ENCODE measurements around the gene LONP1.

Gene LONP1

DNA sequence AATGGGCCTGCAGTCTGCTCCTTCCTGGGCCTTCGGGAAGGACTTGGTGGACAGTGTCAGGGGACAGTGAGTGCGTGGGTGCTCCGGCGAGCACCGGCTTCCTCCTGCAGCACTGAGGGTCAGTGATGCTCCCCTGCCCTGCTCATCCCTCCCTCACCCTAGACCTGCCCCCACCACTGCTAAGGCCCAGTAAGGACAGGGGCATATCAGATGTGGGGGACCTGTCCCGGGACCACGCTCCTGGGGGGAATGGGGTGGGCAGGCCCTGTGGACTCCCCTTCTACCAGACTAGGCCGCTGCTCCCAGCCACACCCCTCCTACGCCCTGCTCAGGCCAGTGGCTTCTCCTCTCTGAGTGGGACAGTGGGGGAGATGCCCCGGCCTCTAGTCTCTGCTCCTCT lies 42.8 kb downstream of the LONP1 start:
- no peak for DNase-seq

DNA sequence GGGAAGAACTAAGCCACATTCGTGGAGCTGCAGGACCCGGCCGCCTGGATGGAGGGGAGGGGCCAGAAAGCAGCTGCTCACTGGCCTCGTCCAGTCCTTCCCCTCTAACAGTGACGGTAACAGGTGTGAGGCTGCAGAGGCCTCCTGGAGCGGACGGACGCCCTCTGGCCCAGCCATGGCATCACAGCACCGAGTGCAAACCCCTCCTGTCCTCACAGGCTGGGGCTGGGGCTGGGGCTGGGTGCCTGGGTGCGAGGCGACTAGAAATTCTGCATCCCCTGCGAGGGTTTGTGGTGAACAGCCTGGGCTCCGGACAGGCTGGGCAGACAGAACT lies 43.2 kb downstream of the LONP1 start:
- no peak for DNase-seq

DNA sequence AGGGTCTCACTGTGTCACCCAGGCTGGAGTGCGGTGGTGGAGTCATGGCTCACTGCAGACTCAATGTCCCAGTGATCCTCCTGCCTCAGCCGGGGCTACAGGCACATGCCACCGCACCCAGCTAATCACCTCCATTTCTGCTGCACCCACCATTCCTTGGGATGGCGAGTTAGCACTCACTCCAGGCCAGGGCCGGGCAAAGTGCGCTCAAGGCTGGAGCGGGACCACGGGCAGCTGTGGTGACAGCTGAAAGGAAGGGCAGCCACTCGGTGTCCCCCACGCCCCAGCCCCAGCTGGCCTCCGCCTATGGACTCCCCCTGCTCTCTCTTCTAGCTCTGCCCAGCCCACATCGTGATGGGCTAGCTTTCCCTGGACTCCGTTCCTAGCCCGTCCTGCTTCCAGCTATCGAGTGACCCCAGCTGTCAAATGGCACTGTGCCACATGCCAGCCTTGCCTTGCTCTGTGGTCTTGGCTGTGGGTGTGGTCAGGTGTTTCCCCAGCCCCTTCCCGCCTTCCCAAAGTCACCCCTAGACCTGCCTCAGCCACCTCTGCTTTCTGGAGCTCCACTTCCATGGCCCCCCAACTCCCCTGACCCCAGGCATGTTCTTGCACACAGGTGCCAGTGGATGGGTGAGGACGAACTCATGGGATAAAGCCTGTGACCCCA lies 43.7 kb downstream of the LONP1 start:
- no peak for DNase-seq

DNA sequence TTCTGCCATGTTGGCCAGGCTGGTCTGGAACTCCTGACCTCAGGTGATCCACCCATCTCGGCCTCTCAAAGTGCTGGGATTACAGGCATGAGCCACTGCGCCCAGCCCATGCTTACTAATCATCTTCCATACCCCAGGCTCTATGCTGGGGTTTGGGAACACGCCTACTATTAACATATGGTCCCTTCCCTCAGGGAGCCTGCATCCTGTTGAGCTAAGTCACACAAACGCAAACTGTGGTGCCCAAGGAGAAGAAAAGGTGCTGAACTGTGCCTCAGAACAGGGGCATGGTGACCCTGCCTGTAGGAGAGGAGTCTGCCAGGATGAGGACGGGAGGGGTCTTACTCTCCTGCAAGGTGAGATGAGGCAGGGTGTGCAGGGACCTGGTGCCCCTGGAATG lies 45.2 kb downstream of the LONP1 start:
- DNase-seq = no peak

DNA sequence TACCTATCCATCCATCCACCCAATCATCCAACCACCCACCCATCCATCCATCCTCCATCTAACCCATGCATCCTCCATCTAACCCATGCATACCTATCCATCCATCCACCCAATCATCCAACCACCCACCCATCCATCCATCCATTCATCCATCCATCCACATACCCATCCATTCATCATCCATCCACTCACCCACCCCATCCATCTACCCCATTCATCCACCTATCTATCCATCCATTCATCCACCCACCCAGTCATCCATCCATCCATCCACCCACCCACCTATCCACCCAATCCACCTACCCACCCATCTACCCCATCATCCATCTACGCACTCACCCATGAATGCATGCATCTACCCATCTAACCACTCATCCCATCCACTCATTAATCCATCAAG lies 46.2 kb downstream of the LONP1 start:
- DNase-seq = no peak

DNA sequence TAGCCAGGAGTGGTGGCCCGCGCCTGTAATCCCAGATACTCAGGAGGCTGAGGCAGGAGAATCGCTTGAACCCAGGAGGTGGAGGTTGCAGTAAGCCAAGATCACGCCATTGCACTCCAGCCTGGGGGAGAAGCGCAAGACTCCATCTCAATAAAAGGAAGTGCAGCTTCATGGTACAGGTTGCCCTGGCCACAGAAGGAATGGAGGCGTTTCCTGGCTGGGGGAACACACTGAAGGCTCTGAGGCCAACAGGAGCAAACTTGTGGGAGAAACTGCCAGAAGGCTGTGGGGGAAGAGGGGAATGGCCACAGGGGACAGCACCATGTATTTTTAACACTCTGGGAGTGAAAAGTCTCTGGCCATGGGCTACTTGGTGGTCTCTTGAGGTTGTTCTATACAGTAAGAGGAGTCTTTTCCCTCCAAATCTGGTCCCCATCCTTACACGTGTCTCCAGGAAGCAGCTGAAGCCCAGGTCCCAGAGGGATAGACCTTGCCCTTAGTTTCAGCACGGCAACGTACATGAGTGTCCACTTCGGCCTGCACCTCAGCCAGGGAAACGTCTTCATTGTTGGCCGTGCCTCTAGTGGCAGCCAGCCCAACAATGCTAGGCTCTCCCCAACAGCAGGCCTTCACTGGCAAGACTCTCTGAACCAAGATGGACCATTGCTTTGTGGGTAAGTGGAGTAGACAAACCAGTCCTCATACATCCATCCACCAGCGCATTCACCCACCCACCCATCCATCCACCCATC lies 47.1 kb downstream of the LONP1 start:
- no peak for DNase-seq

DNA sequence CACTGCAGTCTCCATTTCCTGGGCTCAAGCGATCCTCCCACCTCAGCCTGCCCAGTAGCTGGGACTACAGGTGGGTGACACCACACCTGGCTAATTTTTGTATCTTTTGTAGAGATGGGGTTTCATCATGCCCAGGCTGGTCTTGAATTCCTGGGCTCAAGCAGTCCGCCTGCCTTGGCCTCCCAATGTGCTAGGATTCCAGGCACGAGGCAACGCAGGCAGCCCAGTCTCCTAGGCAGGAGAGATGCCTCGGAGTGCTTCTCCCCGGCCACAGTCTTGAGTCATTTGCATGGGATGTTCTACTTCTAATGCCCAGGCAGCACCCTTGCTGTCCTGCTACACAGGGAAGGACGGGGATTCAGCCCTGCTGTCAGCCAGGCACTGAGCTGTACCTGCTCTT lies 48.3 kb downstream of the LONP1 start:
- DNase-seq = no peak

DNA sequence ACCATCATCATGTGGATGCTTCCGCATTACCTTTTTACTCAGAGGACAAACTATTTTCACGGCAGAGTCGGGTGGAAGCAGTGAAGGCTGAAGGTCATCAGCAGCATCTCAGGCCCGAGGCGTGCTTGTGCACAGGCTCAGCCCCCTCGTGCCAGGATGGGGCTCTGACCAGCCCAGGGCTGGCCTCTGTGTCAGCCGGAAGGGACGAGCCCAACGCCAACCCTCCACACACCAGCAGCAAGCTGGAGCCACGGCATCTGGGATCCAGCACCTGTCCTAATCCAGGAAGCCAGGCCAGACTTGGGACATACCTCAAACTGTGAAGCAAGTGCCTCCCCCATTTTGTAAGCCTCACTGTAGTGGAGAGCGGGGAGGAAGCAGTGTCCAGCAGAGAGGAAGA lies 50.7 kb downstream of the LONP1 start:
- DNase-seq = no peak

DNA sequence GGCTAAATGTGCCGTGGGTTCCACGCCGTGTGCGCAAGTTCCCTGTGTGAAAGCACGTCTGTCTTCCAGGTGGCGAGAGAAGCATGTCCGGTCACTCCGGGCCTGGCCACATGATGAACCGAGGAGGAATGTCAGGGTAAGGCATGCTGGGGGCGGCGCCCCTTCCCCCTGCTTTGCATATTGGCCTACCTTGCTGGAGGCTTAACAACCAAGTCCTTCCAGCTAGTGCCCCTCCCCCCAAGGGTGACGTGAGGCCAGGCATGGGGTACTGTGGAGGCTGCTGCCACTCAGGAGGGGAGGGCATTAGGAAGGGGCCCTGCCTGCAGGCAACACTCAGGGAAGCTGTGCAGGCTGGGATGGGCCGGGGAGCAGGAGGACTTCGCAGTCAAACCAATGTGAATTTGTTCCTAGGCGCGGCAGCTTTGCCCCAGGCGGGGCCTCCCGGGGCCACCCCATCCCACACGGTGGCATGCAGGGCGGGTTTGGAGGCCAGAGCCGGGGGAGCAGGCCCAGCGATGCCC lies 52.1 kb downstream of the LONP1 start:
- no peak for DNase-seq

DNA sequence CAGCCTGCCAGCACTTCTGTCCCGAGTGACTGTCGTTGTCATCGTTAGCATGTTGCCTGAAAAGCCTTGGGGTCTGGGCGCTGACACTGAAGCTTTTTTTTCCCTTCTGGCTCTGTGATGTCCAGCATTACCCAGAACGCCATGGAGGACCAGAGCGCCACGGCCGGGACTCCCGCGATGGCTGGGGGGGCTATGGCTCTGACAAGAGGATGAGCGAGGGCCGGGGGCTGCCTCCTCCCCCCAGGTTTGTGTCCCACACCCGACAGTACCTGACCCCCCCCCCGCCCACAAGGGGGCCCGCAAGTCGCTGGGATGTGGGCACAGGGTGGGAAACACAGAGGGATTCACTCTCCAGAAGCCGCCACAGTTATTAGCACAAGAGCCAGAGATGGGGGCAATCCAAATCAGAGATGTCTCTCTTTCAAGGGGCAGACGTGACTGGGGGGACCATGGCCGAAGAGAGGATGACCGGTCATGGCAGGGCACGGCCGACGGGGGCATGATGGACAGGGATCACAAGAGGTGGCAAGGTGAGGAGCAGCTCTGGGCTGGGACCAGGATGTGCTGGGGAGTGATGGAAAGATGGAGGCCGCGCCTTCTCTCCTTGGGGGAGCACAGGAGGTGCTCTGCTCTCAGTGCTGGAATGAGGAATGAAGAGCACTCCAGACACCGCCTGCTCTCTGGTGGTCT lies 52.9 kb downstream of the LONP1 start:
- DNase-seq = no peak

DNA sequence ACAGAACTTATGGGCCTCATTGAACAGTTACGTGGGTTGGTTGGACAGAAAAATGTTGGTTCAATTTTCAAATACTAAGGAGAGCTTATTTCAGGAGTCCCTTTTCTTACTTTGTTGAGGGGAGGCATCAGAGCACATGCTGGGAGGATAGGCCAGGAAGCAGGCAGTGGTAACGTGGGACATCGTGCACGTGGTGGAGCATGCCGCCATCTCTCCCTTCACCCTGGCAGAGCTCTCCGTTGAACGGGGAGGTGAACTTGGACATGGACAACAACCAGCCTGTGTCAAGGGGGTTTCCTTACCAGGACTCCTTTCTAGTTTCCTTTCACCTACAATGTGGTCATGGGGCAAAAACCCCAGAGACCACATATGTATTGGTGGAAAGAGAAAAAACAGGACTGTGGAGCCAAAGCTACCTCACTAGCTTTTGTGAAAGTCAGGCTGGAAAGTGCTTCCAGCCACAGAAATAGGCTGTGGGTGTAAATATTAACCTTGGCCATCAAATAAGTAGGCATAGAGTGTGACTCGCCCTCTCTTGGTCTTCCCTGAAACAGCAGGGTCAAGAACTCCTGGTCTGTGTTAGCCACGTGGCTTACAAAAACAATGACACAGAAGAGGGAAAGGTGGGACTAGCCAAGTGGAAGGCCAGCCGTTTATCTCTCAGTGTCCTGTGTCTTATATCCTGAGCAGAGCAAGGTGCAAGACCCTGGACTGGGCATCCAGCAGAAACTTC lies 54.0 kb downstream of the LONP1 start:
- no peak for DNase-seq

DNA sequence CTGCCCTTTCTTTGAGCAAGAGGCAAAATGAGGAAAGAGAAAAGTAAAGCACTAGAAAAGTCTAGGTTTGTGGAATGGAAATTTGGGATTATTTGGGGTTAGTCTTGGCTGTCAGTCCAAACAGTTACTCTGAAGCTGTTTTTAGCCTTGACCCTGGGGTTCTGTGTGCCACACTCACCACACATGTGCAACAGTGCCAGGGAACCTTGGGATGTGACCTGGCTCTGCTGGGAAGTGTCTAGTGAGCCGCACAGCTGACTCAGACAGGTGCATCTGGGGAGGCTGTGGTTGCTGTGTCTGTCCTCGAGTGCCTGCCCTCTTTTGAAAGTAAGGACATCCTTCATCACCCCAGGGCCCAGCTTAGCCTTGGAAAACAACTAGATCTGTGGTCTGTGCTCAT lies 55.4 kb downstream of the LONP1 start:
- DNase-seq = no peak

DNA sequence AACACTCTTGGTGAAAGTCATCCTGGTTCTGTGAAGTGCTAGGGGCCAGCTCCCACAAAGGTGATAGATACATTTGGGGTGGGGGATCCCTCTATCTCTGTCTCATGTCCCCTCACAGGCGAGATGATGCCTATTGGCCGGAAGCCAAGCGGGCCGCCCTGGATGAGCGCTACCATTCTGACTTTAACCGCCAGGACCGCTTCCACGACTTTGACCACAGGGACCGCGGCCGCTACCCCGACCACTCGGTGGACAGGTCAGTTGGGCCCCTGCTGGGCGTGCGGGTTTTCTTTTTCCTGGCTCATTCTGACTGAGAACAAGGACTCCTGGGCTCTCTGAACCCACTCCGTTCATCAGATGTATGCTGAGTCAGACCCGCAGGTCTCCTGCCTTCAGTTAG lies 56.0 kb downstream of the LONP1 start:
- no peak for DNase-seq

DNA sequence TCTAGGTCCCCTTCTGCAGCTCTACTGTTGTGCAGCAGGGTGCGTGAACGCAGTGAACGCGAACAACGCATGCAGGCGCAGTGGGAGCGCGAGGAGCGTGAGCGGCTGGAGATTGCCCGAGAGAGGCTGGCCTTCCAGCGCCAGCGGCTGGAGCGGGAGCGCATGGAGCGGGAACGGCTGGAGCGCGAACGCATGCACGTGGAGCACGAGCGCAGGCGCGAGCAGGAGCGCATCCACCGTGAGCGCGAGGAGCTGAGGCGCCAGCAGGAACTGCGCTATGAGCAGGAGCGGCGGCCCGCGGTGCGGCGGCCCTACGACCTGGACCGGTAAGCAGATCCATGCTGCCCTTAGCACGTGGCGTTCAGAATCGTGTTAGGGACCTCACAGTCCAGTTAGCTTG lies 58.5 kb downstream of the LONP1 start:
- DNase-seq = no peak

DNA sequence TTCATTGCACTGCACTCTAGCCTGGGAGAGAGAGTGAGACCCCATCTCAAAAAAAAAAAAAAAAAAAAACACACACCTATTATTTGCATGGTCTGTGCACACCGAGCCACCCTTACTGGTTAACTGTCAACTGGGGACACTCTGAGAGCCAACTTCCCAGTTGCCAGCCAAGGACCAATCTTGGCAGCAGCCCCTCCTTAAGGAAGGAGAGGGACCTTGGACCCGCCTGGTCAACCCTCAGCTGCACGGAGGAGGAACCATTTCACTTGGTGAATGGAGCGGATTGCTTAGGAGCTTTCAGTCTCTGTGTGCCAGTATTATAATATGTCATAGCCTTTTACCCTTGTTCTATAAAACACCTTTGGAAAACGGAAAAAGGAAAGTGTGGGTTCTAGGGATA lies 64.5 kb downstream of the LONP1 start:
- no peak for DNase-seq

DNA sequence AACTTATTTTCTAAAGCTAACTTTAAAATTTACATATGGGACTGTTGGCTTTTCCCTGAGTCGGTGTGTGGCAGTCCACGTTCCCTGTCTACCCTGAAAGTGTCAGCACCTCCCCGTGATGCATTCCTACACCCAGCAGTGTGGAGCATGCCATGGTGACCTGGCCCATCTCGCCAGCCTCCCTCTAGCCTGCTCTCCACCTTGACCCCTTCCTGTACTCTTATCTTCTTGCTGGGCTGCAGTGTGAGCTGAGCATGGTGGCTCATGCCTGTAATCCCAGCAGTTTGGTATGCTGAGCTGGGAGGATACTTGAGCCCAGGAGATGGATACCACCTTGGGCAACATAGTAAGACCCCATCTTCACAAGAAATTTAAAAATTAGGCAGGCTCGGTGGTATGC lies 65.0 kb downstream of the LONP1 start:
- DNase-seq = no peak

DNA sequence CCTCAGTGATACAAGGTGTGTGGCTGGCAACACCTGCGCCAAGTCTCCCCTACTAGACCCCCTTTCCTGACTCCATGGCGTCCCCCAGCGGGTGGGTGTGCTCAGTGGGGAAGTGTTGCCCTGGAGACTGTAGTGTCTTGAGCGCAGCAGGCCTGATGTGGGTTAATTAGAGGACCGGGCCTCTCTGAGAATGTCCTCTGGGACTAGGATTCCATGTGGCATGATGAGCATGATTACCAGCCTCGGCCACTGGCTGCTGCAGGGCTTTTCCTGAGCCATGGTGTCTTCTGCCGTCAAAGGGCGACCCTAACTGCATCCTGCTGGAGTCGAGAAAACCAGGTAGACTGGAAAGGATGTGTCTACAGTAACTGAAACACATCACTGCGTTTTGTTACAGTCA lies 67.7 kb downstream of the LONP1 start:
- DNase-seq = no peak

DNA sequence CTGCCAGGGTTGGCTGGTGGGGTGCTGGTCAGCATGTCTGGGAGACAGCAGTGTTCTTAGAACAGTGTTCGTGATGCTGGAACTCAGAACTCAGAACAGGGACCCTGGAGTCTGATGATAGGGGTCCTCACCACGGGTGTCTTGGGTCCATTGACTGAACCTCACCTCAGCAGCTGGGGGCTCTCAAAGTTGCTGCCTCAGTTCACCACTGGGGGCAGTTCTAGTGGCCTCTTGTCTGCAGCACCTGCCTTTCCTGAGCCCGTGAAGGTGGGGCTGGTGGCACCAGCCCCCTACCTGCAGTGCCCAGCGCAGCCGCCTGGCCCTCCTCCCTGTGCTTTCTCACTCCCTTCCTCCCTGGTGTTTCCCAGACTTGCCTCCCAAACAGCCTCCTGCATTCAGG lies 68.6 kb downstream of the LONP1 start:
- no peak for DNase-seq

DNA sequence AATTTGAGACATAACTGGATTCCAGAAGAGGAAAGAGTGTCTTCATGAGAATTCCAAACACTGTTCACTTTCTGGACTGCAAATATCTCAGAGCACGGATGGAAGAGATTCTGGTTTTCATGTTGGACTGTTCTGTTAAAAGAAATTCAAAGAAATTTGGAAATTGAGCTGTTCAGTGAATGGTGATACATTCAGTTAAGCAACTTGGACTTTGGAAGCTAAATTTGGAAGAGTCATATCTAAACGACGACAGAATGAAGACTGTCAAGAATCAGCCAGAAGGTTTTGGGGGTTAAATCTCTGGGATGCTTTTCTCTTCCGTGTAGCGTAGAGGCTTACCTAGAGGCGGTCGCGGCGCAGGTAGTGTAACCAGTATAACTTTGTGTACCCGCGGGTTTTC lies 71.5 kb downstream of the LONP1 start:
- DNase-seq = no peak

DNA sequence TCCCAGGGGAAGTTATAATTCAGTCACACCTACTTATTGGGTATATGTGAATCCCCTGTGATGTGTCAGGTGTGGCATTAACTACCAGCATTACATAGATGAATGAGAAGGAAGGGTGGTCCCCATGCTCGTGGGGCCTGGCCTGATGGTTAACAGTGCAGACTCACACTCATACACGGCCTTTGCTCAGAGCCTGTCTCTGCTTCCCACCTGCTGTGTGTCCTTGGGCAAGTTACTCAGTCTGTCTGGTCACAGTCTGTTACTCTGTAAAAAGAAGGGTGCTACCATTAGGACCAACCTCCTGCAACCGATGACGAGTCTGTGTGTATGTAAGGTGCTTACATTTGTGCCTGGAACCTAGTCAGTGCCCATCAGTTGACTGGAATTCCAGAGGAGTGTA lies 73.2 kb downstream of the LONP1 start:
- DNase-seq = no peak

DNA sequence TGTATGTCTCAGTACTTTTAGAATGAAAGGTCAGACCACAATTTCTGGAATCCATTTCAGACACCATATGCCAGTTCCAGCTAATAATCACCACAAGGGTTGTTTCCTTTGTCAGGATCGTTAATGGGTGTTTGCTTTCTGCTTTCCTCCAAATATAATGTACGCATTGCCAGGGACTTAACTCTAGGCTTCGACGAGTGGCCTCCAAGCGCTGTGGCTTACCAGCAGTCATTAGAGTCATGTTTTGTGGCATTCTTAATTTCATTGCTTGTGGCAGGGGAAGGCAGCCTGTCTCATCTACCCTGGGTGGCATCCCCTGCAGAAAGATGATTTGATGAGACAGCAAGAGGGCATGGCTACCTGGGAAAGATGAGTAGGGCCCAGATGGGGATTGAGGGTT lies 74.5 kb downstream of the LONP1 start:
- no peak for DNase-seq

DNA sequence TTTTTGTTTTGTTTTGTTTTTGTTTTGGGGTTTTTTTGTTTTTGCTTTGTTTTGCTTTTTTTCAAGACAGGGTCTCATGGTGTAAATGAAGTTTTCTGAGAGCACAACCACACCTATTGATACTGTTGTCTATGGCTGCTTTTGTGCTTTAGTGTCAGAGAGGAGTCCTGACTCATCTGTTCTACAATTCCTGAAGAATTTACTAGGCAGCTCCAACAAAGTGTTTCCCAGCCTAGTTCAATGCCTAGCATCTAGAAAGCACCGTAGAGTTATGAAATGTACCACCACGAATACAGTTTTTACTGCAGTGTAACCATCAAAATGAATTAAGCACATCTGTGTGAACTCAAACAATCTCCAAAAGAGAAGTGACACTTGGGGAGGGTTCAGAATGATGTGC lies 75.9 kb downstream of the LONP1 start:
- DNase-seq = no peak

DNA sequence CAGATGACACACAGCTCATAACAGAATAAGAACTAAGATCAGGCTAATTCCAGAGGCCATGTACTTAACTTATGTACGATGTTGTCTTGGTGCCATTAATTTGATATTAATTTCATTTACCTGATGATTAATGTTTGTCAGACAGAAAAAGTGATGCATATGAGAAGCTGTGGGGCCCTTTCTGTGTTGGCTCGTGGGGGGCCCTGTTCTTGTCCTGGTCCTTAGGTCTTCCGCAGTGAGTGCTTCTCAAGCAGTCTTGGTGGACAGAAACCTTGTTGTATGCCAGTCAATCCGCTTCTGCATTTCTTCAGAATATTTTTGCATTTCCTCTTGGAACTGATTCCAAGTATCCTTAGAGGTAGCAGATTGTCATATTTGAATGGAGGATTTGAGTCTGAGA lies 76.9 kb downstream of the LONP1 start:
- no peak for DNase-seq

DNA sequence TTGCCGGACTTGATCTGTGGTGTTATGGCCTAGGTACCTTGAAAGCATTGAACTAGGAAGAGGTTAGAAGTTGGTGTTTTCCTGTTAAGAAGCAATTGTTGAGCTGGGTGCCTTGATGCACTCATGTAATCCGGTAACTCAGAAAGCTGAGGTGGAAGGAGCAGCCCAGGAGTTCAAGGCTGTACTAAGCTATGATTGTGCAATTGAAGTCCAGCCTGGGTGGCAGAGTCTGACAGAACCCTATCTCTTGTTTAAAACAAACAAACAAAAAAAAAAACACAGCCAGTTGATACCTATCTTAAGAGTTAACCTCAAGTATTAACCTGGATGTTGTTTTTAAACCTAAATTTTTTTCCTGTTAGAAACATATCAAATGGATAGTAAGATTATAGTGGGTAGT lies 77.7 kb downstream of the LONP1 start:
- no peak for DNase-seq

All from CD4-positive, alpha-beta T cell treated with Interleukin-4 for 1 hour (primary cell).